Activated CD4-positive, alpha-beta T cell treated with anti-CD3 and anti-CD28 coated beads for 48 hours (primary cell): ENCODE measurements around the gene MSH4.
"Not testable (repeated sequence)": the region's sequence is repeated elsewhere in the genome, so short reads cannot be mapped to it uniquely, and the experiment has no call there.

Experiments used
- DNase-seq: peaks from one replicate; pipeline ENCODE4 v3.0.0-alpha.2; 2020

The MSH4 gene

GRCh38 chr1:75797606-75798216 is 1.0 kb downstream of the MSH4 start:
- DNase-seq: peak; percentile 13

DNA sequence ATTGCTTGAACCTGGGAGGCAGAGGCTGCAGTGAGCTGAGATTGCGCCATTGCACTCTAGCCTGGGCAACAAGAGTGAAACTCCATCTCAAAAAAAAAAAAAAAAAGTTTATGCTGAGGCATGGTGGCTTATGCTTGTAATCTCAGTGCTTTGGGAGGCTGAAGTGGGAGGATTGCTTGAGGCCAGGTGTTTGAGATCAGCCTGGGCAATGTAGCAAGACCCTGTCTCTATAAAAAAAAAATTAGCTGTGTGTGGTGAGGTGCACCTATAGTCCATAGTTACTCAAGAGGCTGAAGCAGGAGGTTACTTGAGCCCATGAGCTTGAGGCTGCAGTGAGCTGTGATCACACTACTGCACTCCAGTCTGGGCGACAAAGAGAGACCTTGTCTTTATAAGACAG is 4.8 kb downstream of the MSH4 start:
- DNase-seq: not testable (repeated sequence)

DNA sequence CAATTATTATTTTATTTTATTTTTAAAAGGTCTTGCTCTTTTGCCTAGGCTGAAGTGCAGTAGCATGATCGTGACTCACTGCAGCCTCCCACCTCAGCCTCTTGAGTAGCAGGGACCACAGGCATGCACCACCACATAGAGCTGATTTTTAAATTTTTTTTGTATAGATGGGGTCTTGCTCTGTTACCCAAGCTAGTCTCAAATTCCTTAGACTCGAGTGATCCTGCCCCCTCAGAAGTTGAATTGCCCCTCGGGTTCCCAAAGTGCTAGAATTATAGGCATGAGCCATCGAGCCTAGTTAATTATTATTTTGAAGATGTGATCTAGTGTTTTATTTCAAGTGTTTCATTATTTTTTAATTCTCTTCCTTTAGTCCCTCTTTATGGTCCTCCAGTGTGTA is 12.2 kb downstream of the MSH4 start:
- DNase-seq: no peak

DNA sequence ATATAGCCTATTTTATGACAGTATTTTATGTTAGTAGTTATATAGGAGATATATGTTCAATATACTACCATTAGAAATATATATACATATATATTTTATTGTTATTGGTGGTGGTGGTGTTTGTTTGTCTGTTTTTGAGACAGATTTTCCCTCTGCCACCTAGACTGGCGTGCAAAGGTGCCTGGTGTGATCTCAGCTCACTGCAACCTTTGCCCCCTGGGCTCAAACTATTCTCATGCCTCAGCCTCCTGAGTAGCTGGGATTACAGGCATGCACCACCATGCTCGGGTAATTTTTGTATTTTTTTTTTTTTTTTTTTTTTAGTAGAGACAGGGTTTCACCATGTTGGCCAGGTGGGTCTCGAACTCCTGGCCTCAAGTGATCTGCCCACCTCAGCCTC is 13.4 kb downstream of the MSH4 start:
- DNase-seq: not testable (repeated sequence)

DNA sequence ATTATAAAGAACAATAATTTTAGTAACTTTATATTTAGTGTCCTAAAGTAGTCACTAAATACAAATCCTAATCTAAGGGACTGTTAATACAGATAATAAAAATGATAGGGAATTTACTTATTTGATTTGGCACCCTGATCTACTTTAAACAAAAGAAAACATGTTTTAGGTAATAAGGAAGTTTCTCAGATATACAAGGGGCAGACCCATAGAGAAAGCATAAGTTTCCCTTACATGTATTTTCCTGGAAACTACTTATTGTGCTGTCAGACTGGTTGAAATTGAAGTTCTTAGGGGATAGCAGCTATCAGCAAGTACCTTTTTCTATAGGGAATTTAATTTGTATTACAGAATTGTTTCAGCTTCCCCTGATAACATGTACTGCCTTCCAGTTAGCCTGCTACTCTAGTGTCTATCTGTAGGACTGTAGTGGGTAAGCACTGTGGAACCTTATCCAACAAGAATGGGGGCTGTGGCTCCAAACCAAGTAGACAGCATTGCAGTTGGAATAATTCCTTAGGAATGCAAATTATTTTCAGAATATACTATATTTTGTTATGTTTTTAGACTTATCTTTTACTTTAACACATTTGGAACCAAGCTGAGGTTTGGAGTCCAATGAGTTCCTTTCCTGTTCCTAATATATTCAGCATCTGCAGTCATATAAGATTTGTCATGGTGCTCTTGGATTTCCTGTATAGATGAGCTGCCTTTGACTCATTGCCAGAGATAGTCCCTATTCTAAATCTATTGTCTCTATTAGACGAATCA is 14.7 kb downstream of the MSH4 start:
- no peak for DNase-seq

DNA sequence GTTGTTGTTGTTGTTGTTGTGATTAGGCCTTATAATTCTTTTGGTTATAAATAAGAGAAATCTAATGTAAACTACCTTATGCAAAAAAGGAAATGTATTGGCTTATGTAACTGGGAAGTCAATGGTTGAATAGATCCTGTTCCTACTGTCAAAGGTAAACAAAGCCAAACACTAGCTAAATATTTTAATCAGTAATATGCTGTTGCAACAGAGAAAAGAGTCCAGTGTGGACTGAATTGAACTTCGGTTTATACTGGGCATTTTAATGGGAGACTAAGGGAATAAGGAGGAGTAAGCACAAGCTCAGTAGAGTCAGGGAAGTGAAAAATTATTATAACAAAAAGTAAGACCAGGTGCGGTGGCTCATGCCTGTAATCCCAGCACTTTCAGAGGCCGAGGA is 15.4 kb downstream of the MSH4 start:
- DNase-seq: no peak

GRCh38 chr1:75823596-75823995 is 26.9 kb downstream of the MSH4 start:
- DNase-seq: not testable (repeated sequence)

GRCh38 chr1:75836528-75837100 is 39.9 kb downstream of the MSH4 start:
- no peak for DNase-seq

DNA sequence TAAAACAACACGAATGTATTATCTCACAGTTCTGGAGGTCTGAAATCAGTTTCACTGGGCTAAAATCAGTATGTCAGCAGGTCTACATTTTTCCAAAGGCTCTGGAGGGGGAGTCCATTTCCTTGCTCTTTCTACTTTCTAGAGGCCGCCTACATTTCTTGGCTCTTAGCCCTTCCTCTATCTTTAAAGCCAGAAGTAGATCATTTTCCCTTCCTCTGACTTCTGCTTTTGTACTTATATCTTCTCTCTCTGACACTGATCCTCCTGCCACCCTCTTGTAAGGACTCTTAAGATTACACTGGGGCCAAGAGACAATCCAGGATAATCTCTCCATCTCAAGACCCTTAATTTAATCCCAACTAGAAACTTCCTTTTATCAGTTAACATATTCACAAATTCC is 41.4 kb downstream of the MSH4 start:
- no peak for DNase-seq

DNA sequence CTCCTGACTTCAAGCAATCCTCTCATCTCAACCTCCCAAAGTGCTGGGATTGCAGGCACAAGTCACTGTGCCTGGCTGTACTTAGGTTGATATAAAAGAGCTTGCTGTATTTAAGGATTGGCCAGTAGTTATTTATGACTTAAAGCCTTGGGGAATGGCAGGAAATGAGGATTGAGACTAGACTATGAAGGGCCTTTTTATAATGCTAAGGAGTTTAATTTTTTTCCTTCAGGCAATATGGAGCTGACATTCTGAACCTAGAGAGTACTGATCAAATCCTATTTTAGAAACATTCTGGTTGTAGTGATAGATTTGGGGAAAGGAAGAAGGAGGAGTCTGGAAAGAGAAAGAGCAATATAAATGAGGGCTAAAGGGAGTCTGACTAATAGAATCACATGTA is 44.7 kb downstream of the MSH4 start:
- no peak for DNase-seq

- DNase-seq: no peak
Observed at GRCh38 chr1:75845576-75845975, 48.9 kb downstream of the MSH4 start.

GRCh38 chr1:75855010-75855409 is 58.3 kb downstream of the MSH4 start:
- no peak for DNase-seq

GRCh38 chr1:75855734-75856133 is 59.1 kb downstream of the MSH4 start:
- DNase-seq: no peak

DNA sequence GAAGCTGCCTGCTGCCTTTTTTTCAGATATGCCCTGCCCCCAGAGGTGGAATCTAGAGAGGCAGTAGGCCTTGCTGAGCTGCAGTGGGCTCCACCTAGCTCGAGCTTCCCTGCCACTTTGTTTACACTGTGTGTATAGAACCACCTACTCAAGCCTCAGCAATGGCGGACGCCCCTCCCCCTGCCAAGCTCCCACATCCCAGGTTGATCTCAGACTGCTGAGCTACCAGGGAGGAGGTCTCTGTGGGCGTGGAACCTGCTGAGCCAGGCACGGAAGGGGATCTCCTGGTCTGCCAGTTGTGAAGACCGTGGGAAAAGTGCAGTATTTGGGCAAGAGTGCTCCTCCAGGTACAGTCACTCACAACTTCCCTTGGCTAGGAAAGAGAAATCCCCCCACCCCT is 65.1 kb downstream of the MSH4 start:
- DNase-seq: no peak

GRCh38 chr1:75870951-75871350 is 74.3 kb downstream of the MSH4 start:
- no peak for DNase-seq

GRCh38 chr1:75879985-75880384 is 83.3 kb downstream of the MSH4 start:
- DNase-seq: no peak

GRCh38 chr1:75884437-75884836 is 87.8 kb downstream of the MSH4 start:
- no peak for DNase-seq

DNA sequence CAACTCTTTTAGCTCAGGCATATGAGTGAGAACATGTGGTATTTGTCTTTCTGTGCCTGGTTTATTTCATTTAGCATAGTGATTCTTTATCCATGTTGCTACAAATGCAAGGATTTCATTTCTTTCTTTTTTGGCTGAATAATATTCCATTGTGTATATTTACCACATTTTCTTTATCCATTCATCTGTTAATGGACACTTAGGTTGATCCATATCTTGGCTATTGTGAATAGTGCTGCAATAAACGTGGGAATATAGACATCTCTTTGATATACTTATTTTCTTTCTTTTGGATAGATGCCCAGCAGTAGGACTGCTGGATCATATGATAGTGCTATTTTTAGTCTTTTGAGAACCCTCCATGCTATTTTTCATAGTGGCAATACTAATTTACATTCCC is 104.7 kb downstream of the MSH4 start:
- DNase-seq: no peak

DNA sequence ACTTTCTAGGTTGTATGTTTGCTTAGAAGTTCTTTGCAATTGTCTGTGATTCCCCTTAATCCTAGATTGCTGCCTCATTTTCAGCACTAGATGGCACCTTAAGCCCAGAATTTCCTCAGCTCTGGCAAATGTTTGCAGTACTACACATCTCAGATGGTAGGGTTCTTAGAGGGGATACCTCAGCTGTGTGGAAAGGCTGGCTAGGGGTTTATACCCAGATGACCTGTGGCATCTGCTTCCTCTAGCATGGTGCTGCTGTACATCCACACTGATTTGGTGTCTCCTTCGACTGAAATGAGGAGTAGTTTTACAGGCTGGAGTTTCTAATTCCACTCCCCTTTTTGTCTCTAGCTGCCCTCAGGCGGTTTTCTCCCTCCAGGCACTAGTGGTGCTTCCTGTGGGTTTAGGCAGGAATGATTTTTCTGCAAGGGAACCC is 112.1 kb downstream of the MSH4 start:
- no peak for DNase-seq

DNA sequence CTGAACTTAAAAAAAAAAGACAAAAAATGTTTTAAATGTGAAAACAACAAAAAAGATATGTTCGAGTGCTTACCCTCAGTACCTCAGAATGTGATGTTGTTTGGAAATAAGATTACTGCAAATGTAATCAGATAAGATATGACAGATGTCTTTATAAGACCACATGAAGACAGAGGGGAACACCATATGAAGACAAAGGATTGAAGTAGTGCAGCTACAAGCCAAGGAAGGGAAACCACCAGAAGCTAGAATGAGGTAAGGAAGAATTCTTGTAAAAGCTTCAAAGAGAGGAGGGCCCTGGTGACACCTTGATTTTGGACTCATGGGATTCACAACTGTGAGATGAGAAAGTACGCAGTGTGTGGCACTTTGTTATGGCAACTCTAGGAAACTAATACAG is 120.2 kb downstream of the MSH4 start:
- DNase-seq: no peak

DNA sequence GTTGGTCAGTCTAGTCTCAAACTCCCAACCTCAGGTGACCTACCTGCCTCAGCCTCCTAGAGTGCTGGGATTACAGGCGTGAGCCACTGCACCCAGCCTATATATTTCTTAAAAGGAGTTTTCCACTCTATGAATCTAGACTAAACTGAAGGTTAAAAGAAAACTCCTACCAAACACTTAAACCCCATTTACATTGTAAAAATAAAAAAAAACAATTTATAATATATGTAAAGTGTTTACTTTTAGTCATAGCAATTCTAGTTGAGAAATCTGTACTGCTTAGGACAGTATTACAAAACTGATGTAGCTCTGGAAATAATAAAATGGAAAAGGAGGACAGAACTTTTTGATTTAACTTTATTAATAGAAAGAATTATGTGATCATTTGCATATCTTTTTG is 126.0 kb downstream of the MSH4 start:
- DNase-seq: no peak

DNA sequence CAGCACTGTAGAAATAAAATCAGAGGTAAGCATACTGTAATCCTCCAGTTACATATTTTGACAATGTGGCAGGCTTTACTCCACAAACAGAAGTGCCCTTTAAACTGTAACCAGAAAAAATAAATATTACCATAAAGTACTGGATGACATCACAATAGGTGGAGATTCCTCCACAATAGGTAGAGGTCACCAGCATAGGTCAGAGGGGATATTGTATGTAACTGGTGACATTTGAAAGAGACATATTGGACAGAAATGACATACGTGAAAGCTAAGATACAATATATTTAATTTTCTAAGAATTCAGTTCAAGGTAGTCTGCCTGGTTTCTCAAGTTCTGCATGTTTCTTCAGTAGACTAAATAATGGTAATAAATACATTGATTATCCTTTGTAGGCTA is 135.6 kb downstream of the MSH4 start, which contains the start of gene ASB17:
ASB17 (minus strand) TSS at position 101 of the 400 bp plus-strand sequence. CDS start 113 bp downstream, outside the sequence.
- DNase-seq: no peak

- DNase-seq: no peak
Observed at GRCh38 chr1:75937034-75937433, 140.4 kb downstream of the MSH4 start.

DNA sequence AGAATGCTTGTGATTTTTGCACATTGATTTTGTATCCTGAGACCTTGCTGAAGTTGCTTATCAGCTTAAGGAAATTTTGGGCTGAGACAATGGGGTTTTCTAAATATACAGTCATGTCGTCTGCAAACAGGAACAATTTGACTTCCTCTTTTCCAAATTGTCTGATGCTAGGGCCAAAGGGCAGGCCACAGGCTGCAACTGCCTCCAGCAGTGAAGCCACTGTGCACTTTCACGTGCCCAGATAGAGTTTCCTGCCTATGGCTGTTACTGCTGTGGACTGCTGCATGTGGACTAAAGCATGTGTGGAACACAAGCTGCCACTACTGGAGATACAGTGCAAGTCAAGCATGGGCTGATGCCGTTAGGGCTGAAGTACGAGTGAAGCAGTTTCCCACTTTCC is 146.4 kb downstream of the MSH4 start:
- DNase-seq: not testable (repeated sequence)
